GM23248 (cell line): Measurements from ENCODE around the gene LOXHD1.

Experiments used
- EZH2 ChIP-seq: fragments of 200-600 bp; sonication (generic); IDR thresholded peaks from 2 replicates; pipeline ENCODE4 v1.6.1; 2018; ENCODE audit warnings: antibody characterized with exemption, mild to moderate bottlenecking; ENCODE audit not compliant: insufficient read depth, poor library complexity, severe bottlenecking
- EZH2phosphoT487 ChIP-seq: fragments of 200-600 bp; sonication (generic); IDR thresholded peaks from 2 replicates; pipeline ENCODE4 v1.6.1; 2018; ENCODE audit warnings: antibody characterized with exemption, moderate library complexity, mild to moderate bottlenecking, low read depth; ENCODE audit not compliant: insufficient read depth

- TF ChIP-seq EZH2phosphoT487, result no peak
- TF ChIP-seq EZH2, result no peak
Observed at GRCh38 chr18:46506974-46507586, 149.9 kb downstream of the LOXHD1 start.
